HFF-Myc (cell line): ENCODE results near the gene JMJD7.

Source experiments
- DNase-seq: peaks from one replicate; pipeline ENCODE4 v3.0.0-alpha.2; 2011; ENCODE audit warnings: low read depth; ENCODE audit errors: extremely low read depth
- H3K4me3 ChIP-seq: replicated peaks from 2 replicates; pipeline ENCODE4 v1.5.1; 2011; ENCODE audit warnings: low read depth, mild to moderate bottlenecking, control low read depth, low read length
- TF ChIP-seq, protein P1 (sequence below): IDR thresholded peaks from 2 replicates; pipeline ENCODE4 v1.5.1; 2012; ENCODE audit warnings: mild to moderate bottlenecking, low read depth, low read length, control low read depth; ENCODE audit errors: missing control alignments

The JMJD7 gene

DNA sequence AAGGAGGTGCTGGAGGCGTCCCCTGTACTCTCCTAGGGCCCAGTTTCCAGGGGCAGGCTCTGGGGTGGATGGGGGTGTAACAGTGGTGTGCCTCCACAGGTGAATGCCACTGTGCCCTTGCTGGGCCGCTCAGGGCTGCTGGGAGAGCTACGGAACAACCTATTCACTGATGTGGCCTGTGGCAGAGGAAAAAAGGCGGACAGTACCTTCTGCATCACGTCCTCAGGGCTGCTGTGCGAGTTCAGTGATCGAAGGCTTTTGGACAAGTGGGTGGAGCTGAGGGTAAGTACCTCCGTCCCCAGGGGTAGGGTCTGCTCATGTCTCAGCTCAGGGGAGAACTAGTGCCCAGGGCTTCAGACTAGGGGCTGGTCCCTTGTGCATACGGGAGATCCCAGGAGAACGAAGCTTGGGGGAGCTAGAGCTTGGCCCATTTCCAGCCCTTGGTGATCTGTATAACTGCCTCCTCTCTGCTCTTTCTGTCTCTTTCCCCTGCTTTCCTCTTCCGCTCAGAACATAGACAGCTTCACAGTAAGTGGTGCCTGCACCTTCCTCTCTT lies 15.0 kb upstream of the JMJD7 start:
- DNase-seq, result no peak
- H3K4me3 ChIP-seq, result no peak overlapping the region
- TF ChIP-seq, protein P1, sequence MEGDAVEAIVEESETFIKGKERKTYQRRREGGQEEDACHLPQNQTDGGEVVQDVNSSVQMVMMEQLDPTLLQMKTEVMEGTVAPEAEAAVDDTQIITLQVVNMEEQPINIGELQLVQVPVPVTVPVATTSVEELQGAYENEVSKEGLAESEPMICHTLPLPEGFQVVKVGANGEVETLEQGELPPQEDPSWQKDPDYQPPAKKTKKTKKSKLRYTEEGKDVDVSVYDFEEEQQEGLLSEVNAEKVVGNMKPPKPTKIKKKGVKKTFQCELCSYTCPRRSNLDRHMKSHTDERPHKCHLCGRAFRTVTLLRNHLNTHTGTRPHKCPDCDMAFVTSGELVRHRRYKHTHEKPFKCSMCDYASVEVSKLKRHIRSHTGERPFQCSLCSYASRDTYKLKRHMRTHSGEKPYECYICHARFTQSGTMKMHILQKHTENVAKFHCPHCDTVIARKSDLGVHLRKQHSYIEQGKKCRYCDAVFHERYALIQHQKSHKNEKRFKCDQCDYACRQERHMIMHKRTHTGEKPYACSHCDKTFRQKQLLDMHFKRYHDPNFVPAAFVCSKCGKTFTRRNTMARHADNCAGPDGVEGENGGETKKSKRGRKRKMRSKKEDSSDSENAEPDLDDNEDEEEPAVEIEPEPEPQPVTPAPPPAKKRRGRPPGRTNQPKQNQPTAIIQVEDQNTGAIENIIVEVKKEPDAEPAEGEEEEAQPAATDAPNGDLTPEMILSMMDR, result no peak

DNA sequence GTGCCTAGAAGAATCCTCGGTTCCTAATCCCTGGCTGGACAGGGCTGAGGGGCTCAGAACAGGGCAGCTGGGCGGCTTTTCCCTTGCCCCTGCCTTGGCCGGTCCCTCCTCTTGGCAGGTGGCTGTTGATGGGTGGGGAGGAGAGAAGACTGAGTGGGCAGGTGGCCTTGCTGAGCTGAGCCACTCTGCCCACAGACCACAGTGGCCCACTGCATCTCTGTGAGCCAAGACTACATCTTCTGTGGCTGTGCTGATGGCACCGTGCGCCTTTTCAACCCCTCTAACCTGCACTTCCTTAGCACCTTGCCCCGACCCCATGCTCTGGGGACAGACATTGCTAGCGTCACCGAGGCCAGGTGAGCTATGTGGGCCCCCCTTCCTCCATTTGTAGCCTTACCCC lies 14.5 kb upstream of the JMJD7 start:
- TF ChIP-seq, protein P1, result no peak
- no peak overlapping the region for H3K4me3 ChIP-seq
- DNase-seq, result no peak

DNA sequence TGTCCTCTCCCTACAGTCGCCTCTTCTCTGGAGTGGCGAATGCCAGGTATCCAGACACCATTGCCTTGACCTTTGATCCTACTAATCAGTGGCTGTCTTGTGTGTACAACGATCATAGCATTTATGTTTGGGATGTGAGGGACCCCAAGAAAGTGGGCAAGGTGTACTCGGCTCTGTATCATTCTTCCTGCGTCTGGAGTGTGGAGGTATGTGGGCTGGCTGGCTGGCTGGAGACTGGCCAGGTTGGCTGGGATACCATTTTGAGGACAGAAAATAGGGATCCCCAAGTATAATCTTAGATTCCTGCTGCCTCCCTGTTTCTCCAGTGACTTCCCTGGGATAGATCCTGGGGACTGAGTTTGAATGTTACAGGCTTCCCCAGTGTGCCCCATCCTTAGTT lies 13.4 kb upstream of the JMJD7 start:
- no peak overlapping the region for H3K4me3 ChIP-seq
- no peak for DNase-seq
- TF ChIP-seq, protein P1, result no peak

DNA sequence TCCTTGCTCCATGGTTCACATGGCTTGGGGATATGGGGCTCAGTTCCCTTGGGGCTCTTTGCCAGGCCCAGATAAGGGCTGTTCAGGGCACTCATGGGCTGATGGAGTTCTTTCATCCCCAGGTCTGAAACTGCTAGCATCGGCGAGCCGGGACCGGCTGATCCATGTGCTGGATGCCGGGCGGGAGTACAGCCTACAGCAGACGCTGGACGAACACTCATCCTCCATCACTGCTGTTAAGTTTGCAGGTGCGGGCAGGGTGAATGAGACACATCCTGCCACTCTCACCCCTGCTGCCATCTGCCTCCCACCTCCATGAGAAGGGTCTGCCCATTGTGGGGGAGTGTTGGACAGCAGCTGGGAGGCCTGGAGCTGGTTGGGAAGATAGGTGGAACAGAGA lies 11.1 kb upstream of the JMJD7 start:
- DNase-seq, result no peak
- TF ChIP-seq, protein P1, result no peak
- no peak overlapping the region for H3K4me3 ChIP-seq

DNA sequence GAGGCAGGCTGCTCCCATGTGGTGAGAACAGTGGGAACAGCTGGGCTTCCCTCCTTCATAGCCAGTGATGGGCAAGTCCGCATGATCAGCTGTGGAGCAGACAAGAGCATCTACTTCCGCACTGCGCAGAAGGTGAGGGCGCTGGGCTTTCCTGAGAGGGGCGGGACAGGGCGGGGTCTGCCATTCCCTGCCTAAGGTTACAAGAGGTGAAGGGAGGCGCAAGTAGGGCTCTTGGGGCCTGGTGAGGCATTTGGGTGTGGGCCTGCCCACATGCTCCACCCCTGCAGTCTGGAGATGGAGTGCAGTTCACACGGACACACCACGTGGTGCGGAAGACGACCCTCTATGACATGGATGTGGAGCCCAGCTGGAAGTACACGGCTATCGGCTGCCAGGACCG lies 10.6 kb upstream of the JMJD7 start:
- TF ChIP-seq, protein P1, result no peak
- DNase-seq, result no peak
- H3K4me3 ChIP-seq, result no peak overlapping the region

DNA sequence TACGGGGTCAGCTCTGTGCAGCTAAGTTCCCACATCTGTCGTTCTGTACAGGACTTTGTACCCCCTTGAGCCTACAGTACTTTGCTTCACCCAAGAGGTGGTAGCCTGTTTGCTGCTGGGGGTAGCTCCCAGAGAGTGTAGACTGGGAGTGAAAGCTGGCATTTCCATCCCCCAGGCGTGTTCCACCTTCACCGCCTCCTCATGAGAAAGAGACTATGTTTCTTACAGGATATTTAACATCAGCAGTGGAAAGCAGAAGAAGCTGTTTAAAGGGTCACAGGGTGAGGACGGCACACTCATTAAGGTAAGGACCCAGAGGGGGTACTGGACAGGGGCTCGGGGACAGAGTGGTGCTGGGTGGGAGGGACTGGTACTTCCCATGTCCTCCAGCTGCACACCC lies 10.1 kb upstream of the JMJD7 start:
- DNase-seq, result no peak
- H3K4me3 ChIP-seq, result no peak overlapping the region
- TF ChIP-seq, protein P1, result no peak

DNA sequence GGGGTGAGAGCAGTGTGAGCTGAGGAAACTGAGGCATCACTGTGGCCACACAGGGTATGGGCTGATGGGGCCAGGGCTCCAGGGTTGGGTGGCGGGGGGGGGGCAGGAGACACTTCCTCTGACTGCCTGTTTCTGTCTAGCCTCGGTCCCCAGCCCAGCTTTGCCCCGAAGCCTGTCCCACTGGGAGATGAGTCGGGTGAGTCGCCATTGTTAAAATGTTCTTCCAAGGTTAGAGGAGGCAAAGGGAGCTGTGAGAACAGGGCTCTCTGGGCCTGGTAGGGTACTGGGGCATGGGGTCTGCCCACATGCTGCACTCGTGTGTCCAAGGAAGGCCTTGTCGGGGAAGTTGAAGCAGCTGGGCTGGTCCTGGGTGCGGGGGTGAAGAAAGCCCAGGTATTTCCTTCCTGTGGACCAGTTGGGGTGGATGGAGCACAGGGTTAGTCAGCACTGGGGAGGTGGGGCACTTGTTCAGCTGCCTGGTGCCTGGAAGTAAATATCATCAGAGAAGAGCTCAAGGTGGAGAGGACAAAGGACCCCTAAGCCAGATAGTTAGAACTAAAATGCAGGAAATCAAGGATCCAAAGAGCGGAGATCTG lies 8.3 kb upstream of the JMJD7 start:
- TF ChIP-seq, protein P1, result no peak
- H3K4me3 ChIP-seq, result no peak overlapping the region
- no peak for DNase-seq
